Stimulated activated CD8-positive, alpha-beta memory T cell treated with anti-CD3 and anti-CD28 coated beads, Interleukin-12 subunit alpha, Interleukin-12 subunit beta, amount 100 ng/mL, for 24 hours (primary cell): ENCODE results near the gene PRKAR1B.

Experiments
- DNase-seq: peaks from one replicate; pipeline ENCODE4 v3.0.0-alpha.2; 2020; ENCODE audit errors: extremely low read depth

PRKAR1B gene

GRCh38 chr7:603152-603951 lies 123.7 kb downstream of the PRKAR1B start:
- DNase-seq, result no peak

GRCh38 chr7:602341-603141 lies 124.5 kb downstream of the PRKAR1B start:
- DNase-seq, result no peak

- peak; percentile 88 for DNase-seq
Observed at GRCh38 chr7:601595-602340, 125.3 kb downstream of the PRKAR1B start.

GRCh38 chr7:601036-601594 lies 126.0 kb downstream of the PRKAR1B start:
- DNase-seq, result no peak

- DNase-seq, result no peak
Observed at GRCh38 chr7:600149-601035, 126.7 kb downstream of the PRKAR1B start.

GRCh38 chr7:598899-599298 lies 128.2 kb downstream of the PRKAR1B start:
- no peak for DNase-seq

- DNase-seq, result no peak
Observed at GRCh38 chr7:597348-598178, 129.5 kb downstream of the PRKAR1B start.

- DNase-seq, result no peak
Observed at GRCh38 chr7:596819-597182, 130.3 kb downstream of the PRKAR1B start.

GRCh38 chr7:596071-596818 lies 130.8 kb downstream of the PRKAR1B start:
- no peak for DNase-seq

GRCh38 chr7:595621-596010 lies 131.5 kb downstream of the PRKAR1B start:
- no peak for DNase-seq

GRCh38 chr7:594920-595620 lies 132.0 kb downstream of the PRKAR1B start:
- DNase-seq, result no peak

GRCh38 chr7:594212-594913 lies 132.7 kb downstream of the PRKAR1B start:
- no peak for DNase-seq

- DNase-seq, result no peak
Observed at GRCh38 chr7:593324-594115, 133.6 kb downstream of the PRKAR1B start.

- DNase-seq, result no peak
Observed at GRCh38 chr7:591856-592628, 135.0 kb downstream of the PRKAR1B start.

- no peak for DNase-seq
Observed at GRCh38 chr7:590731-591551, 136.1 kb downstream of the PRKAR1B start.
